K562 (cell line): ENCODE results near the gene POLR3G. TPM values are rescaled to one million over a fixed set of nuclear protein-coding genes. Genes with fewer than 3 reads are reported as not detected.
A peak's percentile ranks its signal among the peaks of the same experiment; 100 is the strongest.

Experiments used
- ATAC-seq: fragments of 200-7000 bp; cut with Tn5 transposase; 3 replicates; pipeline ENCODE4 v1.9.1; 2020; ENCODE audit warnings: moderate library complexity
- BruUV-seq: library from RNA; stranded (reverse); fragments of 400-500 nt; replicated peaks from 2 replicates; lab custom pipeline; 2021; lab: Mats Ljungman, UMichigan
- CTCF ChIA-PET: fragments of 300-600 bp; formaldehyde crosslinking; extraction: SDS; loops from one replicate; lab custom pipeline; 2021; ENCODE audit warnings: low intra/inter-chr PET ratio; lab: Yijun Ruan, JAX
- POLR2A ChIA-PET: fragments of 300-600, 350-650 bp; sonication (Branson Sonifier 250); formaldehyde crosslinking; extraction: SDS; loops from one replicate; lab custom pipeline; 2021; ENCODE audit warnings: antibody characterized with exemption, inconsistent platforms; lab: Yijun Ruan, JAX
- DNase-seq, 4 experiments: peaks; one replicate each; pipeline versions ENCODE4 v3.0.0 to v3.0.0-alpha.2; 2011 to 2018; ENCODE audit warnings: low spot score in 3 of 4, mixed read lengths in 3 of 4; ENCODE audit errors: extremely low read depth in 1 of 4
- FAIRE-seq: peaks from 2 replicates; lab custom pipeline; 2011; peaks lifted over from hg19 to GRCh38; lab: Jason Lieb, UNC
- H2AFZ ChIP-seq: 2 replicates; pipeline ENCODE4 v1.6.0; 2011; ENCODE audit warnings: low read depth, low read length, control low read depth, inconsistent platforms
- H3K27ac ChIP-seq: fragments of 200-600 bp; 3 replicates; pipeline ENCODE4 v1.8.0; 2011; ENCODE audit warnings: low read depth, mild to moderate bottlenecking, control low read depth, inconsistent platforms, low read length, moderate library complexity, mixed read lengths; ENCODE audit errors: extremely low read depth
- H3K27me3 ChIP-seq, 2 experiments: fragments of 300-600 bp in 1 of 2; 2 replicates in 1 of 2; 3 replicates in 1 of 2; pipeline versions ENCODE4 v1.6.0 to v1.8.0; 2011; ENCODE audit warnings: inconsistent platforms in 2 of 2, low read length in 2 of 2, mild to moderate bottlenecking in 1 of 2, mixed read lengths in 1 of 2, moderate library complexity in 1 of 2; ENCODE audit not compliant: control insufficient read depth in 2 of 2, insufficient read depth in 2 of 2
- H3K36me3 ChIP-seq: fragments of 300-600 bp; 3 replicates; pipeline ENCODE4 v1.8.0; 2011; ENCODE audit warnings: mild to moderate bottlenecking, low read length, inconsistent platforms; ENCODE audit not compliant: control insufficient read depth, insufficient read depth
- H3K4me1 ChIP-seq, 2 experiments: fragments of 200-600 bp in 1 of 2; replicated peaks in 1 of 2; 2 replicates in 1 of 2; 3 replicates in 1 of 2; pipeline versions ENCODE4 v1.5.1 to v1.8.0; 2011; ENCODE audit warnings: inconsistent platforms in 2 of 2, low read length in 2 of 2, mild to moderate bottlenecking in 1 of 2, mixed read lengths in 1 of 2, moderate library complexity in 1 of 2; ENCODE audit not compliant: control insufficient read depth in 2 of 2, insufficient read depth in 2 of 2
- H3K4me2 ChIP-seq: 2 replicates; pipeline ENCODE4 v1.6.1; 2011; ENCODE audit warnings: low read length, control low read depth, inconsistent platforms, mixed read lengths; ENCODE audit not compliant: insufficient read depth
- H3K4me3 ChIP-seq: fragments of 200-600 bp; sonication (generic), shearing (Covaris generic); 2 replicates; pipeline ENCODE4 v1.5.1; 2016; ENCODE audit warnings: control low read depth, inconsistent platforms
- H3K79me2 ChIP-seq: fragments of 200-600 bp; 3 replicates; pipeline ENCODE4 v1.8.0; 2011; ENCODE audit warnings: low read length, inconsistent platforms; ENCODE audit not compliant: control insufficient read depth, insufficient read depth
- H3K9ac ChIP-seq, 2 experiments: 2 replicates each; pipeline versions ENCODE4 v1.6.0 to v1.6.1; 2011; ENCODE audit warnings: low read depth in 2 of 2, low read length in 2 of 2, control low read depth in 1 of 2, inconsistent platforms in 1 of 2, mild to moderate bottlenecking in 1 of 2, mixed read lengths in 1 of 2; ENCODE audit not compliant: insufficient read depth in 1 of 2
- H3K9me1 ChIP-seq: one replicate; pipeline ENCODE4 v1.6.0; 2011; ENCODE audit warnings: inconsistent platforms, mild to moderate bottlenecking, low read length, moderate library complexity; ENCODE audit not compliant: control insufficient read depth, insufficient read depth
- H3K9me3 ChIP-seq: replicated peaks from 2 replicates; pipeline ENCODE4 v1.5.1; 2011; ENCODE audit warnings: low read depth, low read length, inconsistent platforms; ENCODE audit not compliant: control insufficient read depth, insufficient read depth
- H4K20me1 ChIP-seq: replicated peaks from 2 replicates; pipeline ENCODE4 v1.6.1; 2011; ENCODE audit warnings: low read length, inconsistent platforms, mixed read lengths; ENCODE audit not compliant: control insufficient read depth, insufficient read depth
- ATF3 ChIP-seq, 2 experiments: fragments of 450-650 bp in 1 of 2; sonication (generic) in 1 of 2; formaldehyde crosslinking in 1 of 2; IDR thresholded peaks in 1 of 2; conservative IDR thresholded peaks in 1 of 2; 2 replicates each; pipeline versions ENCODE4 v1.6.1 to v1.8.1; 2016 to 2023; ENCODE audit warnings: mild to moderate bottlenecking in 2 of 2, moderate library complexity in 2 of 2, inconsistent platforms in 1 of 2, missing genetic modification reagents in 1 of 2
- CEBPB ChIP-seq: fragments of 450-650 bp; IDR thresholded peaks from 2 replicates; pipeline ENCODE4 v1.6.1; 2016; ENCODE audit warnings: missing genetic modification characterization, missing compliant biosample characterization
- CEBPG ChIP-seq, 3 experiments: fragments of 200-800 bp in 1 of 3; sonication (Bioruptor generic) in 1 of 3; sonication (generic) in 1 of 3; formaldehyde crosslinking in 1 of 3; IDR thresholded peaks in 2 of 3; conservative IDR thresholded peaks in 1 of 3; 2 replicates each; pipeline versions ENCODE4 v1.6.1 to v1.8.0; 2016 to 2022; ENCODE audit warnings: missing compliant biosample characterization in 2 of 3, missing genetic modification characterization in 2 of 3, mild to moderate bottlenecking in 1 of 3, missing genetic modification reagents in 1 of 3
- RERE ChIP-seq: sonication (generic); formaldehyde crosslinking; IDR thresholded peaks from 2 replicates; pipeline ENCODE4 v1.8.0; 2023; ENCODE audit warnings: missing genetic modification reagents, mild to moderate bottlenecking, borderline replicate concordance
- THRAP3 ChIP-seq: fragments of 450-650 bp; IDR thresholded peaks from 2 replicates; pipeline ENCODE4 v1.6.1; 2016; ENCODE audit warnings: mild to moderate bottlenecking, inconsistent platforms, borderline replicate concordance
- WGBS: fragments of 100-300 bp; shearing (Covaris generic); methylation state at CpG from one replicate; pipeline ENCODE4 v1.1.6; 2016; ENCODE audit warnings: low coverage, mixed read lengths; ENCODE audit not compliant: insufficient coverage; ENCODE audit errors: missing lambda C conversion rate; 5-methylcytosine and 5-hydroxymethylcytosine counted together
- in situ Hi-C: fragments of 300-500 bp; cut with MboI; formaldehyde crosslinking; loops from 4 replicates; pipeline ENCODE4 v1.15.0; 2018; ENCODE audit warnings: inconsistent platforms, mixed read lengths
- intact Hi-C: fragments of 100-400 bp; cut with micrococcal nuclease; formaldehyde crosslinking; loops from 2 replicates; pipeline ENCODE4 v1.14.2; 2022
- polyA plus RNA-seq, 8 experiments: library from polyadenylated mRNA; depleted of rRNA in 4 of 8; stranded (reverse) in 5 of 8; unstranded in 3 of 8; fragments of >200 nt; fragmentation: Nextera tagmentation in 2 of 8; fragmentation: Illumina TruSeq in 1 of 8; extraction: Ambion mirVana in 2 of 8; extraction: Trizol in 1 of 8; gene quantifications; 2 replicates each; pipeline versions ENCODE4 v1.2.1 to v1.2.3, GENCODE V29; 2011 to 2014; ENCODE audit warnings: inconsistent platforms in 1 of 8, missing spikeins in 1 of 8
- total RNA-seq, 7 experiments: library from RNA; depleted of rRNA in 6 of 7; stranded (reverse); fragments of >200 nt in 6 of 7; fragmentation: Illumina TruSeq in 2 of 7; extraction: Trizol in 2 of 7; gene quantifications; 2 replicates each; pipeline versions ENCODE4 v1.2.1 to v1.2.3, GENCODE V29; 2011 to 2021; ENCODE audit warnings: low replicate concordance in 1 of 7

The POLR3G gene
- total and polyA plus RNA-seq, 9 of the 15 experiments (the other 6 are each of a cell fraction or from before 2014, with no cell fraction given) = 39.0 to 111 (median 59.0) TPM

GRCh38 chr5:90534922-90535321, 60.3 kb downstream of the POLR3G start:
- Histone ChIP-seq H4K20me1 (no peaks in the 10 kb centered on the region), H3K9me3 (no peaks in the 10 kb centered on the region), H3K36me3 (no peaks in the 10 kb centered on the region), H3K4me2 (no peak overlapping the region), H3K79me2 (no peaks in the 10 kb centered on the region), H3K9ac (no peak overlapping the region), H3K4me1 (peaks cover 0 to 11% of the 10 kb centered on the region in 2 experiments; a peak in 3 of 5 replicates), H3K4me3 (no peak overlapping the region), H3K9me1 (no peaks in the 10 kb centered on the region), H3K27me3 (no peaks in the 10 kb centered on the region), H2AFZ (peak overlapping the region; percentile 32; the same call in 1 of the 2 replicates), H3K27ac (no peak overlapping the region)
- POLR2A ChIA-PET = no interaction called here
- no TSS peak for BruUV-seq
- DNase-seq (no peak), ATAC-seq (no peak), FAIRE-seq (no peak)
- 78% methylated on average over 3 of the region's 3 CpGs for WGBS
- intact Hi-C loops (loop anchor here (5.0 to 10.0 kb wide), 3 partner anchors 52 to 330 kb away; no protein-coding TSS in a partner anchor), in situ Hi-C loops (no loop called here)
- CTCF ChIA-PET = no interaction called here
- TF ChIP-seq RERE (CRISPR knock-in tag) (no peak), ATF3 (IDR thresholded peaks at IDR 0.05) (peak; percentile 35; the same call in 1 of the 2 replicates), ATF3 (CRISPR knock-in tag; conservative IDR thresholded peaks at IDR 0.05) (no peak), CEBPB (peak; percentile 92), THRAP3 (no peak), CEBPG (CRISPR knock-in tag; IDR thresholded peaks at IDR 0.05) (no peak), CEBPG (tag; conservative IDR thresholded peaks at IDR 0.05 in 1 of 2, IDR thresholded peaks at IDR 0.05 in 1 of 2) (peak; percentile 77 to 92)
